ENCODE data around the gene ACOT8. TPM values are rescaled to one million over a fixed set of nuclear protein-coding genes. Genes with fewer than 3 reads are reported as not detected.
A peak's percentile ranks its signal among the peaks of the same experiment; 100 is the strongest.

ACOT8 gene
- total RNA-seq, 1 experiment from 2014 or later, result 38.1 TPM

DNA sequence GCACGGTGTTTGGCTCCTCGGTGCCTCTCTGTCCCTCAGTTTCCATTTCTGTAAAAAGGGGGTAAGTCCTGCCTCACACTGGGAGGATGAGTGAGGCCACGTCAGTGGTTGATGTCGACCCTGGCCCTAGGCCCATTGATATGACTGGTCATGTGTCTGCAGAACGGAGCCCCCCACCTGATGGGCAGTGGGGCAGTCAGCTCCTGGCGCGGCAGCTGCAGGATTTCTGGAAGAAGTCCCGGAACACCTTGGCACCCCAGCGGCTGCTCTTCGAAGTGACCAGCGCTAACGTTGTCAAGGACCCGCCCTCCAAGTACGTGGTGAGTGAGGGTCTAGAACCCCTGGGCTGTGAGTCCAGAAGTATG lies 22.4 kb downstream of the ACOT8 start:
- peaks cover 3% of the 10 kb centered on the region; the same call in 1 of the 2 replicates for H3K36me3 Mint-ChIP-seq
- TF ChIP-seq ZBTB21 (CRISPR knock-in tag; IDR thresholded peaks at IDR 0.05; ENCODE audit: borderline replicate concordance) (0 out of 2 replicates have a peak, but pooled peaks have one; percentile 2), ZNF138 (CRISPR knock-in tag; conservative IDR thresholded peaks at IDR 0.05) (no peak)
- no peak overlapping the region for H3K27ac Mint-ChIP-seq
- CTCF ChIA-PET, result interaction anchor here (1.4 to 2.7 kb wide), 6 partner anchors 10 to 177 kb away, joined by 4 to 27 read pairs (median 7); no protein-coding TSS in a partner anchor
- no peak for ATAC-seq
- no peak for DNase-seq (ENCODE audit: low spot score)
- POLR2A ChIA-PET, result interaction anchor here (2.0 kb wide), 1 partner anchor 11 kb away, joined by 8 read pairs; no protein-coding TSS in a partner anchor
- H3K9me3 Mint-ChIP-seq, result no peaks in the 10 kb centered on the region
- H3K4me1 Mint-ChIP-seq, result peaks cover 18% of the 10 kb centered on the region
- H3K4me3 Mint-ChIP-seq, result peak overlapping the region; percentile 76
- no peaks in the 10 kb centered on the region for H3K27me3 Mint-ChIP-seq (ENCODE audit: low read depth)

DNA sequence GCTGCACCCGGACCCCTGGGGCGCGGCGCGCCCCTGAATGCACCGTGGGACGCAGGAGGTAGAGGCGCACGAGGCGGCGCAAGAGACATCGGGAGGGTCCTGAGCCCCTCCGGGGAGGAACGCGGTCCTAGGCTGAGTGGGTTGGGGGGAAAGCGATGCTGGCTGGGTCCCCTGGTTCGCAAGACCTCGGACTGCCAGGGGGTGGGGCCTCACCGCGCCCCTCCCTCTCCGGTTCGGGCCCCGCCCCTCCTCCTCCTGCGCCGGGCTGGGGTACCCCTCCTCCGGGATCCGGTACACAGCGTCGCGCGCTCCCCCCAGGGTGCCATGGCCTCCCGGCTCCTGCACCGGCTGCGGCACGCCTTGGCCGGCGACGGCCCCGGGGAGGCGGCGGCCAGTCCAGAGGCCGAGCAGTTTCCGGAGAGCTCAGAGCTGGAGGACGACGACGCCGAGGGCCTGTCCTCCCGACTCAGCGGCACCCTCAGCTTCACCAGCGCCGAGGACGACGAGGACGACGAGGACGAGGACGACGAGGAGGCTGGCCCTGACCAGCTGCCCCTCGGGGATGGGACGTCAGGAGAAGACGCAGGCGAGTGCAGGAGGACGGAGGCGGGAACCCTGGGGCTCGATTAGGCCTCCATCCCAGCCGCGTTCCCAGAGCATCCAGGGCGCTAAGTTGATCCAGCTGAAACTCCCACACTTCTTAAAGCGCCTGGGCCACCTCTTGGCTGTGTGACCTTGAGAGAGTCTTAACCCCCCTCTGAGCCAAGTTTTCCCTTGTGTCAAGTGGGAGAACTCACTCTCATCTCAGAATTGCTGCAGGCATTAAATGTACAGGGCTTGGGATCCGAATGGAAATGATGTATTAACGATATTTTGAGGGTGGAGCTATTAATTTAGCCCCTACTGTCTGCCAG lies 23.1 kb downstream of the ACOT8 start:
- peak overlapping the region; percentile 76 for H3K4me3 Mint-ChIP-seq
- peak; percentile 91 for ATAC-seq
- H3K27me3 Mint-ChIP-seq (ENCODE audit: low read depth), result no peaks in the 10 kb centered on the region
- DNase-seq (ENCODE audit: low spot score), result peak; percentile 87
- POLR2A ChIA-PET, result interaction anchor here (0.9 to 2.0 kb wide), 3 partner anchors 10 to 101 kb away, joined by 3 to 9 read pairs (median 8); partner anchors contain the start of gene PCIF1
- H3K36me3 Mint-ChIP-seq, result peaks cover 3% of the 10 kb centered on the region; the same call in 1 of the 2 replicates
- H3K9me3 Mint-ChIP-seq, result no peaks in the 10 kb centered on the region
- H3K4me1 Mint-ChIP-seq, result peaks cover 18% of the 10 kb centered on the region
- CTCF ChIA-PET, result interaction anchor here (0.7 to 2.7 kb wide), 8 partner anchors 10 to 178 kb away, joined by 3 to 27 read pairs (median 6); partner anchors contain the start of gene ZSWIM1
- no peak overlapping the region for H3K27ac Mint-ChIP-seq
- TF ChIP-seq FOXP1 (CRISPR knock-in tag; IDR thresholded peaks at IDR 0.05; ENCODE audit: borderline replicate concordance), result peak; percentile 92
- TF ChIP-seq, protein P1, sequence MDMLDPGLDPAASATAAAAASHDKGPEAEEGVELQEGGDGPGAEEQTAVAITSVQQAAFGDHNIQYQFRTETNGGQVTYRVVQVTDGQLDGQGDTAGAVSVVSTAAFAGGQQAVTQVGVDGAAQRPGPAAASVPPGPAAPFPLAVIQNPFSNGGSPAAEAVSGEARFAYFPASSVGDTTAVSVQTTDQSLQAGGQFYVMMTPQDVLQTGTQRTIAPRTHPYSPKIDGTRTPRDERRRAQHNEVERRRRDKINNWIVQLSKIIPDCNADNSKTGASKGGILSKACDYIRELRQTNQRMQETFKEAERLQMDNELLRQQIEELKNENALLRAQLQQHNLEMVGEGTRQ (CRISPR knock-in tag; IDR thresholded peaks at IDR 0.05), result peak; percentile 32
- no peak for TF ChIP-seq NFE2L1 (CRISPR knock-in tag; IDR thresholded peaks at IDR 0.05)
- TF ChIP-seq, protein P2, sequence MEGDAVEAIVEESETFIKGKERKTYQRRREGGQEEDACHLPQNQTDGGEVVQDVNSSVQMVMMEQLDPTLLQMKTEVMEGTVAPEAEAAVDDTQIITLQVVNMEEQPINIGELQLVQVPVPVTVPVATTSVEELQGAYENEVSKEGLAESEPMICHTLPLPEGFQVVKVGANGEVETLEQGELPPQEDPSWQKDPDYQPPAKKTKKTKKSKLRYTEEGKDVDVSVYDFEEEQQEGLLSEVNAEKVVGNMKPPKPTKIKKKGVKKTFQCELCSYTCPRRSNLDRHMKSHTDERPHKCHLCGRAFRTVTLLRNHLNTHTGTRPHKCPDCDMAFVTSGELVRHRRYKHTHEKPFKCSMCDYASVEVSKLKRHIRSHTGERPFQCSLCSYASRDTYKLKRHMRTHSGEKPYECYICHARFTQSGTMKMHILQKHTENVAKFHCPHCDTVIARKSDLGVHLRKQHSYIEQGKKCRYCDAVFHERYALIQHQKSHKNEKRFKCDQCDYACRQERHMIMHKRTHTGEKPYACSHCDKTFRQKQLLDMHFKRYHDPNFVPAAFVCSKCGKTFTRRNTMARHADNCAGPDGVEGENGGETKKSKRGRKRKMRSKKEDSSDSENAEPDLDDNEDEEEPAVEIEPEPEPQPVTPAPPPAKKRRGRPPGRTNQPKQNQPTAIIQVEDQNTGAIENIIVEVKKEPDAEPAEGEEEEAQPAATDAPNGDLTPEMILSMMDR (IDR thresholded peaks at IDR 0.05), result no peak
- TF ChIP-seq, protein P3, sequence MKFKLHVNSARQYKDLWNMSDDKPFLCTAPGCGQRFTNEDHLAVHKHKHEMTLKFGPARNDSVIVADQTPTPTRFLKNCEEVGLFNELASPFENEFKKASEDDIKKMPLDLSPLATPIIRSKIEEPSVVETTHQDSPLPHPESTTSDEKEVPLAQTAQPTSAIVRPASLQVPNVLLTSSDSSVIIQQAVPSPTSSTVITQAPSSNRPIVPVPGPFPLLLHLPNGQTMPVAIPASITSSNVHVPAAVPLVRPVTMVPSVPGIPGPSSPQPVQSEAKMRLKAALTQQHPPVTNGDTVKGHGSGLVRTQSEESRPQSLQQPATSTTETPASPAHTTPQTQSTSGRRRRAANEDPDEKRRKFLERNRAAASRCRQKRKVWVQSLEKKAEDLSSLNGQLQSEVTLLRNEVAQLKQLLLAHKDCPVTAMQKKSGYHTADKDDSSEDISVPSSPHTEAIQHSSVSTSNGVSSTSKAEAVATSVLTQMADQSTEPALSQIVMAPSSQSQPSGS (CRISPR knock-in tag; IDR thresholded peaks at IDR 0.05; ENCODE audit: borderline replicate concordance, low read depth), result no peak
- TF ChIP-seq, protein P4, sequence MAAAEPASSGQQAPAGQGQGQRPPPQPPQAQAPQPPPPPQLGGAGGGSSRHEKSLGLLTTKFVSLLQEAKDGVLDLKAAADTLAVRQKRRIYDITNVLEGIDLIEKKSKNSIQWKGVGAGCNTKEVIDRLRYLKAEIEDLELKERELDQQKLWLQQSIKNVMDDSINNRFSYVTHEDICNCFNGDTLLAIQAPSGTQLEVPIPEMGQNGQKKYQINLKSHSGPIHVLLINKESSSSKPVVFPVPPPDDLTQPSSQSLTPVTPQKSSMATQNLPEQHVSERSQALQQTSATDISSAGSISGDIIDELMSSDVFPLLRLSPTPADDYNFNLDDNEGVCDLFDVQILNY (CRISPR knock-in tag; IDR thresholded peaks at IDR 0.05), result peak; percentile 45; the same call in 1 of the 2 replicates
- TF ChIP-seq, protein P5, sequence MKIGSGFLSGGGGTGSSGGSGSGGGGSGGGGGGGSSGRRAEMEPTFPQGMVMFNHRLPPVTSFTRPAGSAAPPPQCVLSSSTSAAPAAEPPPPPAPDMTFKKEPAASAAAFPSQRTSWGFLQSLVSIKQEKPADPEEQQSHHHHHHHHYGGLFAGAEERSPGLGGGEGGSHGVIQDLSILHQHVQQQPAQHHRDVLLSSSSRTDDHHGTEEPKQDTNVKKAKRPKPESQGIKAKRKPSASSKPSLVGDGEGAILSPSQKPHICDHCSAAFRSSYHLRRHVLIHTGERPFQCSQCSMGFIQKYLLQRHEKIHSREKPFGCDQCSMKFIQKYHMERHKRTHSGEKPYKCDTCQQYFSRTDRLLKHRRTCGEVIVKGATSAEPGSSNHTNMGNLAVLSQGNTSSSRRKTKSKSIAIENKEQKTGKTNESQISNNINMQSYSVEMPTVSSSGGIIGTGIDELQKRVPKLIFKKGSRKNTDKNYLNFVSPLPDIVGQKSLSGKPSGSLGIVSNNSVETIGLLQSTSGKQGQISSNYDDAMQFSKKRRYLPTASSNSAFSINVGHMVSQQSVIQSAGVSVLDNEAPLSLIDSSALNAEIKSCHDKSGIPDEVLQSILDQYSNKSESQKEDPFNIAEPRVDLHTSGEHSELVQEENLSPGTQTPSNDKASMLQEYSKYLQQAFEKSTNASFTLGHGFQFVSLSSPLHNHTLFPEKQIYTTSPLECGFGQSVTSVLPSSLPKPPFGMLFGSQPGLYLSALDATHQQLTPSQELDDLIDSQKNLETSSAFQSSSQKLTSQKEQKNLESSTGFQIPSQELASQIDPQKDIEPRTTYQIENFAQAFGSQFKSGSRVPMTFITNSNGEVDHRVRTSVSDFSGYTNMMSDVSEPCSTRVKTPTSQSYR (CRISPR knock-in tag; IDR thresholded peaks at IDR 0.05), result no peak
- TF ChIP-seq, protein P6, sequence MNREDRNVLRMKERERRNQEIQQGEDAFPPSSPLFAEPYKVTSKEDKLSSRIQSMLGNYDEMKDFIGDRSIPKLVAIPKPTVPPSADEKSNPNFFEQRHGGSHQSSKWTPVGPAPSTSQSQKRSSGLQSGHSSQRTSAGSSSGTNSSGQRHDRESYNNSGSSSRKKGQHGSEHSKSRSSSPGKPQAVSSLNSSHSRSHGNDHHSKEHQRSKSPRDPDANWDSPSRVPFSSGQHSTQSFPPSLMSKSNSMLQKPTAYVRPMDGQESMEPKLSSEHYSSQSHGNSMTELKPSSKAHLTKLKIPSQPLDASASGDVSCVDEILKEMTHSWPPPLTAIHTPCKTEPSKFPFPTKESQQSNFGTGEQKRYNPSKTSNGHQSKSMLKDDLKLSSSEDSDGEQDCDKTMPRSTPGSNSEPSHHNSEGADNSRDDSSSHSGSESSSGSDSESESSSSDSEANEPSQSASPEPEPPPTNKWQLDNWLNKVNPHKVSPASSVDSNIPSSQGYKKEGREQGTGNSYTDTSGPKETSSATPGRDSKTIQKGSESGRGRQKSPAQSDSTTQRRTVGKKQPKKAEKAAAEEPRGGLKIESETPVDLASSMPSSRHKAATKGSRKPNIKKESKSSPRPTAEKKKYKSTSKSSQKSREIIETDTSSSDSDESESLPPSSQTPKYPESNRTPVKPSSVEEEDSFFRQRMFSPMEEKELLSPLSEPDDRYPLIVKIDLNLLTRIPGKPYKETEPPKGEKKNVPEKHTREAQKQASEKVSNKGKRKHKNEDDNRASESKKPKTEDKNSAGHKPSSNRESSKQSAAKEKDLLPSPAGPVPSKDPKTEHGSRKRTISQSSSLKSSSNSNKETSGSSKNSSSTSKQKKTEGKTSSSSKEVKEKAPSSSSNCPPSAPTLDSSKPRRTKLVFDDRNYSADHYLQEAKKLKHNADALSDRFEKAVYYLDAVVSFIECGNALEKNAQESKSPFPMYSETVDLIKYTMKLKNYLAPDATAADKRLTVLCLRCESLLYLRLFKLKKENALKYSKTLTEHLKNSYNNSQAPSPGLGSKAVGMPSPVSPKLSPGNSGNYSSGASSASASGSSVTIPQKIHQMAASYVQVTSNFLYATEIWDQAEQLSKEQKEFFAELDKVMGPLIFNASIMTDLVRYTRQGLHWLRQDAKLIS (CRISPR knock-in tag; IDR thresholded peaks at IDR 0.05; ENCODE audit: borderline replicate concordance), result peak; percentile 67; the same call in 1 of the 2 replicates
- TF ChIP-seq ZNF671 (CRISPR knock-in tag; IDR thresholded peaks at IDR 0.05), result no peak
- TF ChIP-seq, protein P7, sequence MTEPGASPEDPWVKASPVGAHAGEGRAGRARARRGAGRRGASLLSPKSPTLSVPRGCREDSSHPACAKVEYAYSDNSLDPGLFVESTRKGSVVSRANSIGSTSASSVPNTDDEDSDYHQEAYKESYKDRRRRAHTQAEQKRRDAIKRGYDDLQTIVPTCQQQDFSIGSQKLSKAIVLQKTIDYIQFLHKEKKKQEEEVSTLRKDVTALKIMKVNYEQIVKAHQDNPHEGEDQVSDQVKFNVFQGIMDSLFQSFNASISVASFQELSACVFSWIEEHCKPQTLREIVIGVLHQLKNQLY (CRISPR knock-in tag; IDR thresholded peaks at IDR 0.05), result 0 out of 2 replicates have a peak, but pooled peaks have one; percentile 7
- TF ChIP-seq, protein P8, sequence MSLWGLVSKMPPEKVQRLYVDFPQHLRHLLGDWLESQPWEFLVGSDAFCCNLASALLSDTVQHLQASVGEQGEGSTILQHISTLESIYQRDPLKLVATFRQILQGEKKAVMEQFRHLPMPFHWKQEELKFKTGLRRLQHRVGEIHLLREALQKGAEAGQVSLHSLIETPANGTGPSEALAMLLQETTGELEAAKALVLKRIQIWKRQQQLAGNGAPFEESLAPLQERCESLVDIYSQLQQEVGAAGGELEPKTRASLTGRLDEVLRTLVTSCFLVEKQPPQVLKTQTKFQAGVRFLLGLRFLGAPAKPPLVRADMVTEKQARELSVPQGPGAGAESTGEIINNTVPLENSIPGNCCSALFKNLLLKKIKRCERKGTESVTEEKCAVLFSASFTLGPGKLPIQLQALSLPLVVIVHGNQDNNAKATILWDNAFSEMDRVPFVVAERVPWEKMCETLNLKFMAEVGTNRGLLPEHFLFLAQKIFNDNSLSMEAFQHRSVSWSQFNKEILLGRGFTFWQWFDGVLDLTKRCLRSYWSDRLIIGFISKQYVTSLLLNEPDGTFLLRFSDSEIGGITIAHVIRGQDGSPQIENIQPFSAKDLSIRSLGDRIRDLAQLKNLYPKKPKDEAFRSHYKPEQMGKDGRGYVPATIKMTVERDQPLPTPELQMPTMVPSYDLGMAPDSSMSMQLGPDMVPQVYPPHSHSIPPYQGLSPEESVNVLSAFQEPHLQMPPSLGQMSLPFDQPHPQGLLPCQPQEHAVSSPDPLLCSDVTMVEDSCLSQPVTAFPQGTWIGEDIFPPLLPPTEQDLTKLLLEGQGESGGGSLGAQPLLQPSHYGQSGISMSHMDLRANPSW (CRISPR knock-in tag; conservative IDR thresholded peaks at IDR 0.05; ENCODE audit: low read depth), result no peak
- no peak; the same call in 1 of the 2 replicates for TF ChIP-seq ZNF317 (CRISPR knock-in tag; IDR thresholded peaks at IDR 0.05; ENCODE audit: borderline replicate concordance, low read depth)
